ENCODE results near the gene LAMA1.
"Not testable (repeated sequence)": the region's sequence is repeated elsewhere in the genome, so short reads cannot be mapped to it uniquely, and the experiment has no call there.

LAMA1 gene

GRCh38 chr18:7155092-7155491 is 37.5 kb upstream of the LAMA1 start:
- no peak for DNase-seq (ENCODE audit: low read depth)
- H3K4me3 ChIP-seq (ENCODE audit: low read length): no peak overlapping the region
- TF ChIP-seq, protein P1, sequence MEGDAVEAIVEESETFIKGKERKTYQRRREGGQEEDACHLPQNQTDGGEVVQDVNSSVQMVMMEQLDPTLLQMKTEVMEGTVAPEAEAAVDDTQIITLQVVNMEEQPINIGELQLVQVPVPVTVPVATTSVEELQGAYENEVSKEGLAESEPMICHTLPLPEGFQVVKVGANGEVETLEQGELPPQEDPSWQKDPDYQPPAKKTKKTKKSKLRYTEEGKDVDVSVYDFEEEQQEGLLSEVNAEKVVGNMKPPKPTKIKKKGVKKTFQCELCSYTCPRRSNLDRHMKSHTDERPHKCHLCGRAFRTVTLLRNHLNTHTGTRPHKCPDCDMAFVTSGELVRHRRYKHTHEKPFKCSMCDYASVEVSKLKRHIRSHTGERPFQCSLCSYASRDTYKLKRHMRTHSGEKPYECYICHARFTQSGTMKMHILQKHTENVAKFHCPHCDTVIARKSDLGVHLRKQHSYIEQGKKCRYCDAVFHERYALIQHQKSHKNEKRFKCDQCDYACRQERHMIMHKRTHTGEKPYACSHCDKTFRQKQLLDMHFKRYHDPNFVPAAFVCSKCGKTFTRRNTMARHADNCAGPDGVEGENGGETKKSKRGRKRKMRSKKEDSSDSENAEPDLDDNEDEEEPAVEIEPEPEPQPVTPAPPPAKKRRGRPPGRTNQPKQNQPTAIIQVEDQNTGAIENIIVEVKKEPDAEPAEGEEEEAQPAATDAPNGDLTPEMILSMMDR (conservative IDR thresholded peaks at IDR 0.05; ENCODE audit: low read length): no peak

DNA sequence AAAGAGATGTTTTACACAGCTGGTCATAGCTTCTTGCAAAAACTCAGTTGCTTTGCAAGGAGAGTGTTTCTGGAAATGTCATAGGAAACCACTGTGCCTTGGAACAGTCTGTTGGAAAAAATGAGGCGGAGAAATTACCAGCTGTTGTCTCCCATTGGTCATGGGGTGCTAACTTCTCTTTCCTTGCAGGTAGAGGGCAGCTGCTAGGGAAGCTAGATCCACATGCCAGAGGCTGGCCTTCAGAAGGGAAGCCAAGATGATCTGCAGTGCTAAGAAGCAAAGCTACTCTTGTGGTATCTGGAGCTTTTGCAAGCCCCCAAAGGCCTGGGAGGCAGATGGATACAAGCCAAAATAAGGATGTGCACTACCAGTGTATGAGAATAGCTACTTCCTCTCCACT is 34.8 kb upstream of the LAMA1 start:
- DNase-seq (ENCODE audit: low read depth): no peak
- TF ChIP-seq, protein P1 (conservative IDR thresholded peaks at IDR 0.05; ENCODE audit: low read length): no peak

GRCh38 chr18:7147399-7147798 is 29.8 kb upstream of the LAMA1 start:
- no peak for DNase-seq (ENCODE audit: low read depth)
- TF ChIP-seq, protein P1 (conservative IDR thresholded peaks at IDR 0.05; ENCODE audit: low read length): no peak
- no peak overlapping the region for H3K4me3 ChIP-seq (ENCODE audit: low read length)

More for the DNA sequence above, 34.8 kb upstream of the LAMA1 start:
- no peak overlapping the region for H3K4me3 ChIP-seq (ENCODE audit: low read length)

DNA sequence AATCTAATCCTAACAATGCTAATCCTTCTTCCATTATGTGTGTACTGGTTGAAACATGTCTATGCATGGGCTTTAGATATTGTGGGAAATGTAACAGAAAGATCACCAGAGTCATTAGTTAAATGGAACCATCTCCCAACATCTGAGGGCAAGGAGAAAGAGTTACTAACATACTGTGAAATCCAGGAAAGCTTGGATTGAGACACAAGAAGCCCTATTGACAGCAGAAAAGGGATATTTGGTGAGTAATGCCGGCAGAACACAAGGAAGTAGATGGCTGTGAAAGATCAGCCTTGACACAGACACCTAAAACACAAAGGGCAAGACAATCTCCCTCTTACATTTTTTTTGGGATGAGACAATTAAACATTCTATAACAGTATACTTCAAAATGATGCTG is 28.5 kb upstream of the LAMA1 start:
- H3K4me3 ChIP-seq (ENCODE audit: low read length): no peak overlapping the region
- no peak for DNase-seq (ENCODE audit: low read depth)
- TF ChIP-seq, protein P1 (conservative IDR thresholded peaks at IDR 0.05; ENCODE audit: low read length): no peak

- not testable (repeated sequence) for DNase-seq (ENCODE audit: low read depth); H3K4me3 ChIP-seq (ENCODE audit: low read length)
Measured at GRCh38 chr18:7144921-7145320, 27.3 kb upstream of the LAMA1 start.

DNA sequence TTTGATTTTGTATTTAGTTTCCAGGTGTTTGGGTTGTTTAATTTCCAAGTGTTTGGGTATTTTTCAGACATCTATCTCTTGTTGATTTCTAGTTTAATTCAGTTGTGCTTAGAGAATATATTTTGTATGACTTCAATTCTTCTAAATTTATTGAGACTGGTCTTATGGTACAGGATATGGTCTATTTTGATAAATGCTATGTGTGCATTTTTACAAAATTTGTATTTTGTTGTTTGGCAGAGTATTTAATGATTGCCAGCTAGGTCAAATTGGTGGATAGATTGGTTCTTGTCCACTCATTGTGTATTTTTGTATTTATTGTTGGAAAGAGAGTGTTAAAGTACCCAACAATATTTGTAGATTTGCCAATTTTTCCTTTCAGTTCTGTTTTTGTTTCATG is 23.7 kb upstream of the LAMA1 start:
- TF ChIP-seq, protein P1 (conservative IDR thresholded peaks at IDR 0.05; ENCODE audit: low read length): no peak
- no peak overlapping the region for H3K4me3 ChIP-seq (ENCODE audit: low read length)
- DNase-seq (ENCODE audit: low read depth): no peak

GRCh38 chr18:7139409-7139808 is 21.8 kb upstream of the LAMA1 start:
- no peak for DNase-seq (ENCODE audit: low read depth)
- H3K4me3 ChIP-seq (ENCODE audit: low read length): no peak overlapping the region
- TF ChIP-seq, protein P1 (conservative IDR thresholded peaks at IDR 0.05; ENCODE audit: low read length): no peak

DNA sequence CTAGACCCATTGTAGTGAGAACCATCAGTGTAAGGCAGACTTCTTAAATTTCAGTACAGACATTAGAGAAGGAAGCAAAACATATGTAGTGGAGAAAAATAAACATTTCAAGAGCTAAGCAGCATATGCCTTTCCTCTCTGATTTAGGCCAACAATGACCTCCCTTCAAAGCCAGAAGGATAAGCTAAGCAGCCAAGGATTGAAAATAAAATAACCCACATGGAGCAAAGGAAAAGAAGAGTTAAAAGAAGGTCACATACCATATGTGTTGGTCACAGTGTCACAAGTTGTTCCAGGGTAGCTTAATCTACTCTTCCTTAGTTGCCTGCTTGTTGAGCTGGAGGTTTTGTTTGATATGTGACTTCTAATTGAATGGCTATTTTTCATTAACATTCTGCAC is 15.6 kb upstream of the LAMA1 start:
- H3K4me3 ChIP-seq (ENCODE audit: low read length): no peak overlapping the region
- TF ChIP-seq, protein P1 (conservative IDR thresholded peaks at IDR 0.05; ENCODE audit: low read length): no peak
- DNase-seq (ENCODE audit: low read depth): no peak
